A549 treated with DMSO at 1 μM for 4 hours (cell line): ENCODE measurements around the gene SIRPB2. TPM values are rescaled to one million over a fixed set of nuclear protein-coding genes. Genes with fewer than 3 reads are reported as not detected.

Source experiments
- total RNA-seq: library from RNA; stranded (reverse); fragments of 200-300 nt; extraction: Qiagen RNA extraction; gene quantifications from 5 replicates; pipeline ENCODE4 v1.2.3, GENCODE V29; 2022; ENCODE audit warnings: low read depth

The SIRPB2 gene
- total RNA-seq: not detected in 5 replicates

DNA sequence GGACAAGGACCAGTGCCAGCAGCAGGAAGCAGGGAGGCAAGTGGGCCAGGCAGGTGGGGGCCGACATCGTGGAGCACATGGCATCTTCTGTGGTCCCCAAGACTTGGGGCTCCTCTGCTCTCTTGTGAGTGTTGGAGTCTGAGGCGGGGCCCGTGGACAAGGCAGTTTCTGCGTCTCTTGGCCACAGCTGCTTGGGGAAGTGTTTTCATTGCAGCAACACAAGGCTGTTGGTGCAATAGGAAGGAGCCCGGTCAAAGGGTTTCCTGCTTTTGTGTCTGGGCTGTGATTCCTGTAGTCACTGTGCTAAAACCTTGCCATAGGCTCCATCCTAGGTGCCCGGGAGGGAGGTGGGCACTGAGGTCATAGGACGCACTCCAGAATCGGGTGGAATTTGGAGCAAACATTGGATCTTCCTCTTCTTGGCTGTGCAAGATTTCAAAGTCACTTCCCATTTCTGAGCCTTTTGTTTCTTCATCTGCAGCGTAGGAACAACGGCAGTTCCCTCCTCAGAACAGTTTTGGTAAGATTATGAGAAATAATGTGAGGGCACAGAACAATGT is at the start of gene SIRPB2:
TSS of gene SIRPB2 (minus strand) at position 140 of the 560 bp plus-strand sequence. CDS start at position 79, 61 bp downstream.

DNA sequence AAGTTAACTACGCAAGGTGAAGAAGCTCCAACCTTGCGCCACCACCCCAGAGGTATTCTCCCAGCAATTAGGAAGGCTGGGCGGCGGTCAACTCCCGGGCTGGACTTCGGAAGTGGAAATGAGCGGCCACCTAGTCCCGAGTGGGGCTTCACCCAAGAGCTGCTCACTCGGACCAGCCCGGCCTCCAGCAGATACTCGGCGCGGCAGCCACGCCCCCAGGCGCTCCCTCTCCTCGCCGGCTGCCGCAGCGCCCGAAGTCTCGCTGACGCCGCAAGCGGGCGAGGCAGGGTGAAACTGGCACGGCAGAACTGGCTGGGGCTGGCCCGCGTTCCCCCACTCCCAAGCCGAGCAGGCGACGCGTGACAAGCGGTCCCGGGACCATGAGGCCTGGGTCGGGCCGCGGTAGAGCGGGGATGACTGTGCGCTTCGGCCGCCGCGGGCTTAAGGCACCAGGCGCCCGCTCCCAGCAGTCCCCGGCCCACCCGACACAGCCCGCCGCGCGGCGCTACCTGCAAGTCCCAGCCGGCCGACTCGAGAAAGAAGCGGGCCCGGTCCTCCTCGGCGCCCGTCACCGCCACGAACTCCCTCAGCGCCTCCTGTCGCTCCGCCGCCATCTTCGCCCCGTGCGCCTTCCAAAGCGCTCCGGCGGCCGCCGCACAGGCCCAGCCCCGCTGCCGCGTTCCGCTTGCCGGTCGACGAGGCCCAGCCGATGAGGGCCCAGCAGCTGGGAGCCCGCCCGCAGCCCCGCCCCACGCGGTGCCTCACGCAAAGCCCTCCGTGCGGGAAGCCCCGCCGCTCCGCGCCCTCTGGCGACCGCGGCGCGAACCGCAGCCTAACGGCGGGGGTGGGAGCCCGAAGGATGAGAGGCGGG is 24.8 kb downstream of the SIRPB2 start, which contains the start of gene NSFL1C:
TSS of gene NSFL1C (minus strand) at position 639 of the 871 bp plus-strand sequence. CDS start at position 614, 25 bp downstream.

Other genes with a start within 250 kb of the SIRPB2 start
- 3.8 to 5.6 TPM (median 4.6 TPM) in 5 replicates for gene SNPH, start 225.1 kb downstream of the SIRPB2 start, total RNA-seq
- 0.79 to 1.1 TPM (median 0.99 TPM) in 5 replicates for gene SDCBP2, start 162.3 kb downstream of the SIRPB2 start, total RNA-seq
- gene FKBP1A, start 98.4 kb downstream of the SIRPB2 start, total RNA-seq: 498 to 544 TPM (median 537 TPM) in 5 replicates
- 120 to 154 TPM (median 125 TPM) in 5 replicates for gene NSFL1C, start 24.6 kb downstream of the SIRPB2 start, total RNA-seq
- gene SIRPD, start 66.3 kb upstream of the SIRPB2 start, total RNA-seq: not detected in 5 replicates
- gene SIRPB1, start 128.6 kb upstream of the SIRPB2 start, total RNA-seq: 0.43 to 0.99 TPM (median 0.66 TPM) in 5 replicates
- not detected in 5 replicates for gene SIRPG, start 166.4 kb upstream of the SIRPB2 start, total RNA-seq